Stimulated activated naive CD8-positive, alpha-beta T cell treated with anti-CD3 and anti-CD28 coated beads, Interleukin-15, Interleukin-2, amounts not matched to agents 100 ng/mL and 50 ng/mL, for 24 hours (primary cell): ENCODE results near the gene RELL1.
A peak's percentile ranks its signal among the peaks of the same experiment; 100 is the strongest.

Experiments
- H3K27ac Mint-ChIP-seq: one replicate; pipeline ENCODE4 v1.8.0; 2021; ENCODE audit warnings: mild to moderate bottlenecking, mixed read lengths
- H3K27me3 Mint-ChIP-seq: one replicate; pipeline ENCODE4 v1.8.0; 2021; ENCODE audit warnings: mixed read lengths
- H3K36me3 Mint-ChIP-seq: one replicate; pipeline ENCODE4 v1.8.0; 2021; ENCODE audit warnings: low read depth, mixed read lengths
- H3K4me1 Mint-ChIP-seq: one replicate; pipeline ENCODE4 v1.8.0; 2021; ENCODE audit warnings: low read depth, mixed read lengths
- H3K4me3 Mint-ChIP-seq: one replicate; pipeline ENCODE4 v1.8.0; 2021; ENCODE audit warnings: mild to moderate bottlenecking, mixed read lengths
- H3K9me3 Mint-ChIP-seq: one replicate; pipeline ENCODE4 v1.8.0; 2021; ENCODE audit warnings: mixed read lengths

The RELL1 gene

GRCh38 chr4:37686373-37687193 is at the start of gene RELL1:
RELL1 (minus strand) TSS chr4:37686376; CDS start chr4:37686287, 89 bp downstream.
- Mint-ChIP-seq H3K27me3 (no peaks in the 10 kb centered on the region), H3K36me3 (peaks cover 19% of the 10 kb centered on the region), H3K4me3 (peak within 1 kb of the TSS; percentile 91), H3K9me3 (no peaks in the 10 kb centered on the region), H3K27ac (peak within 1 kb of the TSS; percentile 91), H3K4me1 (peaks cover 39% of the 10 kb centered on the region)

GRCh38 chr4:37735578-37735977 is 49.4 kb upstream of the RELL1 start:
- Mint-ChIP-seq H3K9me3 (no peaks in the 10 kb centered on the region), H3K4me1 (no peaks in the 10 kb centered on the region), H3K27me3 (no peaks in the 10 kb centered on the region), H3K36me3 (no peaks in the 10 kb centered on the region), H3K27ac (no peak overlapping the region), H3K4me3 (no peak overlapping the region)

GRCh38 chr4:37734989-37735388 is 48.8 kb upstream of the RELL1 start:
- Mint-ChIP-seq H3K36me3 (no peaks in the 10 kb centered on the region), H3K27me3 (no peaks in the 10 kb centered on the region), H3K27ac (no peak overlapping the region), H3K9me3 (no peaks in the 10 kb centered on the region), H3K4me1 (no peaks in the 10 kb centered on the region), H3K4me3 (no peak overlapping the region)

GRCh38 chr4:37733240-37733867 is 47.2 kb upstream of the RELL1 start:
- H3K4me3 Mint-ChIP-seq = no peak overlapping the region
- no peaks in the 10 kb centered on the region for H3K27me3 Mint-ChIP-seq
- no peaks in the 10 kb centered on the region for H3K36me3 Mint-ChIP-seq
- H3K27ac Mint-ChIP-seq = no peak overlapping the region
- no peaks in the 10 kb centered on the region for H3K9me3 Mint-ChIP-seq
- H3K4me1 Mint-ChIP-seq = no peaks in the 10 kb centered on the region

GRCh38 chr4:37732526-37733186 is 46.5 kb upstream of the RELL1 start:
- no peaks in the 10 kb centered on the region for H3K27me3 Mint-ChIP-seq
- H3K36me3 Mint-ChIP-seq = no peaks in the 10 kb centered on the region
- H3K9me3 Mint-ChIP-seq = no peaks in the 10 kb centered on the region
- H3K27ac Mint-ChIP-seq = no peak overlapping the region
- H3K4me1 Mint-ChIP-seq = no peaks in the 10 kb centered on the region
- H3K4me3 Mint-ChIP-seq = no peak overlapping the region

GRCh38 chr4:37729649-37730004 is 43.5 kb upstream of the RELL1 start:
- Mint-ChIP-seq H3K9me3 (no peaks in the 10 kb centered on the region), H3K27ac (no peak overlapping the region), H3K4me3 (no peak overlapping the region), H3K4me1 (no peaks in the 10 kb centered on the region), H3K36me3 (no peaks in the 10 kb centered on the region), H3K27me3 (no peaks in the 10 kb centered on the region)

- peaks cover 4% of the 10 kb centered on the region for H3K4me1 Mint-ChIP-seq
- no peaks in the 10 kb centered on the region for H3K9me3 Mint-ChIP-seq
- no peak overlapping the region for H3K27ac Mint-ChIP-seq
- no peaks in the 10 kb centered on the region for H3K27me3 Mint-ChIP-seq
- no peak overlapping the region for H3K4me3 Mint-ChIP-seq
- no peaks in the 10 kb centered on the region for H3K36me3 Mint-ChIP-seq
Measured at GRCh38 chr4:37728064-37728463, 41.9 kb upstream of the RELL1 start.

GRCh38 chr4:37727635-37728034 is 41.5 kb upstream of the RELL1 start:
- Mint-ChIP-seq H3K4me1 (peaks cover 8% of the 10 kb centered on the region), H3K27me3 (no peaks in the 10 kb centered on the region), H3K9me3 (no peaks in the 10 kb centered on the region), H3K4me3 (no peak overlapping the region), H3K27ac (no peak overlapping the region), H3K36me3 (no peaks in the 10 kb centered on the region)

- no peaks in the 10 kb centered on the region for H3K9me3 Mint-ChIP-seq
- H3K27me3 Mint-ChIP-seq = no peaks in the 10 kb centered on the region
- H3K27ac Mint-ChIP-seq = no peak overlapping the region
- H3K4me3 Mint-ChIP-seq = no peak overlapping the region
- peaks cover 14% of the 10 kb centered on the region for H3K4me1 Mint-ChIP-seq
- H3K36me3 Mint-ChIP-seq = no peaks in the 10 kb centered on the region
Measured at GRCh38 chr4:37726666-37727065, 40.5 kb upstream of the RELL1 start.

- no peak overlapping the region for H3K4me3 Mint-ChIP-seq
- H3K27me3 Mint-ChIP-seq = no peaks in the 10 kb centered on the region
- no peaks in the 10 kb centered on the region for H3K9me3 Mint-ChIP-seq
- H3K4me1 Mint-ChIP-seq = peaks cover 14% of the 10 kb centered on the region
- H3K27ac Mint-ChIP-seq = no peak overlapping the region
- no peaks in the 10 kb centered on the region for H3K36me3 Mint-ChIP-seq
Measured at GRCh38 chr4:37725718-37726117, 39.5 kb upstream of the RELL1 start.

GRCh38 chr4:37723067-37723466 is 36.9 kb upstream of the RELL1 start:
- no peaks in the 10 kb centered on the region for H3K36me3 Mint-ChIP-seq
- peaks cover 14% of the 10 kb centered on the region for H3K4me1 Mint-ChIP-seq
- no peaks in the 10 kb centered on the region for H3K9me3 Mint-ChIP-seq
- H3K27me3 Mint-ChIP-seq = no peaks in the 10 kb centered on the region
- H3K4me3 Mint-ChIP-seq = no peak overlapping the region
- H3K27ac Mint-ChIP-seq = no peak overlapping the region

GRCh38 chr4:37721995-37722638 is 35.9 kb upstream of the RELL1 start:
- no peak overlapping the region for H3K4me3 Mint-ChIP-seq
- H3K27ac Mint-ChIP-seq = no peak overlapping the region
- H3K9me3 Mint-ChIP-seq = no peaks in the 10 kb centered on the region

GRCh38 chr4:37719021-37719420 is 32.8 kb upstream of the RELL1 start:
- no peaks in the 10 kb centered on the region for H3K27me3 Mint-ChIP-seq
- no peaks in the 10 kb centered on the region for H3K36me3 Mint-ChIP-seq
- no peaks in the 10 kb centered on the region for H3K9me3 Mint-ChIP-seq
- peaks cover 28% of the 10 kb centered on the region for H3K4me1 Mint-ChIP-seq
- H3K27ac Mint-ChIP-seq = no peak overlapping the region
- no peak overlapping the region for H3K4me3 Mint-ChIP-seq

More at GRCh38 chr4:37721995-37722638, 35.9 kb upstream of the RELL1 start:
- Mint-ChIP-seq H3K27me3 (no peaks in the 10 kb centered on the region), H3K4me1 (peaks cover 21% of the 10 kb centered on the region), H3K36me3 (no peaks in the 10 kb centered on the region)

- Mint-ChIP-seq H3K27ac (no peak overlapping the region), H3K4me3 (no peak overlapping the region), H3K27me3 (no peaks in the 10 kb centered on the region), H3K36me3 (no peaks in the 10 kb centered on the region), H3K4me1 (peaks cover 20% of the 10 kb centered on the region), H3K9me3 (no peaks in the 10 kb centered on the region)
Measured at GRCh38 chr4:37717576-37717975, 31.4 kb upstream of the RELL1 start.

GRCh38 chr4:37715889-37716402 is 29.8 kb upstream of the RELL1 start:
- H3K9me3 Mint-ChIP-seq = no peaks in the 10 kb centered on the region
- no peak overlapping the region for H3K4me3 Mint-ChIP-seq
- H3K36me3 Mint-ChIP-seq = no peaks in the 10 kb centered on the region
- no peak overlapping the region for H3K27ac Mint-ChIP-seq
- peaks cover 14% of the 10 kb centered on the region for H3K4me1 Mint-ChIP-seq
- no peaks in the 10 kb centered on the region for H3K27me3 Mint-ChIP-seq
